NCI-H1092 (cell line): ENCODE results near the gene GRK3.

ENCODE experiments used
- DNase-seq: peaks from one replicate; lab custom pipeline; 2025; lab: John Stamatoyannopoulos, UW

Gene GRK3

DNA sequence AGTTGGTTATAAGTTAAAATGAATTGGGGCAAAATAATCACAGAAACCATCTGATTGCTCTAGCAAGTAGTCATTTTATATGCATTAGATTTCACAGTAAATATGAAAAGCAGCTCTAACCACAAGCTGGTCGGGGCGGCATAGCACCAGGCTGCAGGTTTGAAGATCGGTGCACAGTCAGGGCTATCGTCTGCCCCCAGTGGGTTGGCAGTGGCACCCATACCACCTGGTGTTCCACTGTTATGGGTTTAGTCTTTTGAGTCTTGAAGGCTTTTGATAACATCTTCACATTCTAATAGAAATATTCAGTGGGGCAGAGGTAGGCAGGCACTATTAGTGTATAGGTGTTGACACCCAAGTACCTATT lies 62.1 kb downstream of the GRK3 start:
- DNase-seq = no peak

DNA sequence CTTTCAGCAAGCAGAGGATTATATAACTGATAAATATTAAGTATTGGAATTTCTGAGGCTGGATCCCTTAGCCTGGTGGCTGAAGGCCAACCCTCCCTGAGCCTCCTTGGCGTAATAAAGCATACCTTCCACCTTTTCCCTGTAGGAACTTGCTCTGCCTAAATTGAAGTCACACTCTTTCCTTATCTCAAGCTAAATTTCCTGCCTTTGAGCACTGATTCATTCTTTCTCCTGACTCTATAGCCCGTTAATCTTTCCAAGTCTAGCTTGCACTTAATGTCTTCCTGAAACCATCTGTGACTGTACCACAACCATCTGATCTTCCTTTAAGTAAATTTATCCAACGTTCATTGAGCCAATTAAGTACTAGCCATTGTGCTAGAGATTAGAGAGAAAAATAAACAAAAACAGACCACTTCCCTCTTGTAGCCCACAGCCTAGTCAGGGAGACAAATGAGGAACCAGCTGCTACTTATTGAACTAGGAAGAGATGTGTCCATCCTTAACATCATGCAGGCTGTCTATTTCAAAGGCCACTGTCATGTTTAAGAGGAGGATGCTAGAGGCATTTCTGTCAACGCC lies 62.9 kb downstream of the GRK3 start:
- no peak for DNase-seq

DNA sequence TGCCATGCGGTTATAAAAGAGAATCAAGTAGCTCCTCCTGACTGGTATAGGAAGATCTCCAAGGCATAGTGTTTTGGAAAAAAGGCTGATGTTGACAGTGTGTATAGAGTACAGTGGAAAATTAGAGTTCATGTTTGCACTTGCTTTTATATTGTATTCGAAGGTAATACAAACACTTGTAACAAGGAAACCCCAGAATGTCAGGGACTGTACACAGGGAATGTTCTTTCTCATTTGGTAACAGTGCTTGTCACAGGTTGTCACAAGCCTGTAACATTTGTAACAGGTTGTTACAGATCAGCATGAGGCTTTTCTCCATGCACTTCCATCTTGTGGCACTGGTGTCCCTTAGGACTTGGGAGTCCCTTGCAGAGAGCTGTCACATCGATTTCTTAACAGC lies 64.0 kb downstream of the GRK3 start:
- no peak for DNase-seq

GRCh38 chr22:25629613-25630012 lies 65.1 kb downstream of the GRK3 start:
- DNase-seq = no peak

DNA sequence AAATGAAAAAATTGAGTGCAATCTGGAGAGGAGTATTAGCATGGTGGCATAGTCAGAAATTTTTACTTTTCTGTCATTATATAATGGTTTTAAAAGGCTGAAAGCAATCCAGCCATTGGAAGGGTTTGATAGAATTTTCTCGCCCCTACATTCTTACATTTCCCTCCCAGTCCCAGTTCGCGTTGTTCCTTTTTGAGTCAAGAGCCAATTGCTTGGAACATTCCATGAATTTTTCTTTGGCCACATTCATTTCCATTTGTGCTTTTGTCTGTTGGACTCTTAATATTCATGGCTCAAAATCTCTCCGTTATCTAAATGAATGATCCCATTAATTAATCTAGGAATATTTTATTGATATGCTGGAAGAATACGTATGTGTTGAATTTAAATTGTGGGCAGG lies 66.0 kb downstream of the GRK3 start:
- DNase-seq = no peak

DNA sequence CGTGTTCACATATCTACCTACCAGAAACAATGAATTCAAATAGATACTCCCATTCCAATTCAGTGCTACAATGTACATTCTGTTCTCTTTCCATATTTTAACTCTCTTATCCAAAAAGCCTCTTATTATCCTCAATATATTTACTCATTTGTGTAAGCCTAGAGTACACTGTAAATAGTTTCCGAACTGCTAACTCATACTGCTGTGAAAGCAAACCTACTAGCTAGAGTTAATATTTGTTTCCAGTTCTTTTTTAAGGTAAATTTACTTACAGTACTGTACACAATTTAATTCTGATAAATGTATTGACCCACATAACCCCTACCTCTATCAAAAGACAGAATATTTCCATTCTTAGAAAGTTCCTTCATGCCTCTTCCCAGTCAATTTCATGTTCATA lies 71.8 kb downstream of the GRK3 start:
- DNase-seq = no peak

DNA sequence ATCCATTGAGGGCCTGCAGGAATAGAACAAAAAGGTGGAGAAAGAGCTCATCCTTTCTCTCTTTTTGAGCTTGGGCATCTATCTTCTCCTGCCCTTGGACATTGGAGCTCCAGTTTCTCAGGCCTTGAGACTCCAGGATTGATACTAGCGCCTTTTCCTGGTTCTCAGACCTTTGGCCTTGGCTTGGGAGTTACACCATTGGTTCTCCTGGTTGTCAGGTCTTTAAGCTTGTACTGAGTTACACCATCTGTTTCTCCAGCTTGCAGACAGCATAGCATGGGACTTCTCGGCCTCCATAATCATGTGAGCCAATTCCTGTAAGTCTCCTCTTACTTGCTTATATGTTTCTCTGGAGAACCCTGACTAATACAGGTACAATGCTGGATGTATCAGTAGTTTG lies 72.6 kb downstream of the GRK3 start:
- DNase-seq = no peak

- DNase-seq = no peak
These were observed 73.2 kb downstream of the GRK3 start for GRCh38 chr22:25637672-25638071.

- no peak for DNase-seq
These were observed 74.2 kb downstream of the GRK3 start for GRCh38 chr22:25638638-25639037.

DNA sequence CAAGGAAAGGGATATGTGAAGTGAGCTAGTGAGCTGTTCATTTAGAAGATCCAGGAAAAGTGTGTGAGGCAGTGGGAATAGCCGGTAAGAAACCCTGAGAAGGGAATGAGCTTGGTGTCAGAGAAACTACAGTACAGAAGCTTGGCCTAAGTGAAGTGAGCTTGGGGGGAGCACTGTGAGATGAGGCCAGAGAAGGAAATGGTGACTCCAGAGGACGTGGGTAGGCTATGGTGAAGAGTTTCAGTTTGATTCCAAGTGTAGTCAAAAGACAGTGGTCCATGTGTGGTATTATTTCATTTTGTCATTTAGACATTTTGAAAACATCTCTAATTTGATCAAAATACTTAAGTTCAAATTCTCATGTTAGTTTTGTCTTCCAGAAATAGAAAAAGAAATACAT lies 77.2 kb downstream of the GRK3 start:
- DNase-seq = no peak

- no peak for DNase-seq
These were observed 78.9 kb downstream of the GRK3 start for GRCh38 chr22:25643232-25644000.

- DNase-seq = no peak
These were observed 79.6 kb downstream of the GRK3 start for GRCh38 chr22:25644122-25644521.

- no peak for DNase-seq
These were observed 80.8 kb downstream of the GRK3 start for GRCh38 chr22:25645266-25645665.

GRCh38 chr22:25645964-25646363 lies 81.5 kb downstream of the GRK3 start:
- DNase-seq = no peak

DNA sequence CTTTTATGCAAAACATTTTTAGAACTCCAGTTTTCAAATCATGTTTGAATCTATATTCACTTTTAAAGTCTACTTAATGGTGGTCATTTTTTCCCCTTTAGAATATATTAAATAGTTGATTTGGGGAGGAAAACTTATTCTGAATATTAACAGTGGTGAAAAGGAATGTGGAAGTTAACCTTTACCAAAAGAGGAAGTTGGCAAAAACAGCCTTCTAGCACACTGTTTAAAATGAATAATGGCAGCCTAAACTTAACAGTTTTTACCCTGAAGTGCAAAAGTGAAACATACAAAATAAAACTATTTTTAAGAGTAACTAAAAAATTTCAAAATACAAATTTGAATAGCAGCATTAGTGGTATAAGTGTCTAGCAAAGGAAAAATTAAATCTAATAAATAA lies 86.4 kb downstream of the GRK3 start:
- DNase-seq = no peak

DNA sequence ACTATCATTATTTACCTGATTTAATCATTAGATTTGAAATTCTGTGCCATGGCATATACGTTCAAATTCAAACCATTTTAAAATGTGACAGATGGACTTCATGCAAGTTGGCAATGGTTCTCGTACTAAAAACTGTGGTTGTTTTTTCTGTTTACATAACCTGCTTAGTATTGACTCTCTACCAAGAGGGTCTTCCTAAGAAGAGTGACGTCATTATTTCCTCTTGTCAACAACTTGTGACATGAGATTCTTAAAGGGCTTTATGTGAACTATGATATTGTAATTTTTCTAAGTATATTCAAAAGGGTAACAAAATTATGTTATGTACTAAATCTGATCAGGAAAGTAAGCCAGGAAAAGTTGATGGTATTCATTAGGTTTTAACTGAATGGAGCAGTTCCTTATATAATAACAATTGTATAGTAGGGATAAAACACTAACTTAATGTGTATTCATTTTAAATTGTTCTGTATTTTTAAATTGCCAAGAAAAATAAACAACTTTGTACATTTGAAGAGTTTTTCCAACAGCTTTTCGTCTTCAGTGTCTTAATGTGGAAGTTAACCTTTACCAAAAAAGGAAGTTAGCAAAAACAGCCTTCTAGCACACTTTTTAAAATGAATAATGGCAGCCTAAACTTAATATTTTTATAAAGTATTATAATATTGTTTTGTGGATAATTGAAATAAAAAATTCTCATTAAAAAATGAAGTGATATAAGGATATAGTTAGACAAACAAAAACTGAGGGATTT lies 87.0 kb downstream of the GRK3 start:
- DNase-seq = no peak

DNA sequence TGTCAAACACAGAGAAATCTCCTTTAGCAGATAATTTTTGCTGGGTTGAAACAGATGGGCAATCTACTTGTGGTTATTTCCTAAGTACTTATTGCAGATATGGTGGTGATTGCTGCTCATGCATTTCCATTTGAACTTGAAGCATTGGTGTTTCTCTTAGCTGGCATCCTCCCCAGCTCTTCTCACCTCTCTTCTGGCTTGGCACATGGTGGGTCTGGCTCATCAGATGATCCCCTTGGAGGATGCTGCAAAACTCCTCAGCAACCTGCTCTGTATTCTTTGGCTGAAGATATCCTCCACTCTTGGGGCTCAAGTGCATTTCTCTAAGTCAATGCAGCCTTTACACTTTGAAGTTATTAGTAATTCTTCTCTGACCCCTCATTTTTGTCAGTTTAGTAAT lies 90.2 kb downstream of the GRK3 start:
- no peak for DNase-seq

GRCh38 chr22:25655371-25655935 lies 91.0 kb downstream of the GRK3 start:
- no peak for DNase-seq

GRCh38 chr22:25656724-25657123 lies 92.2 kb downstream of the GRK3 start:
- DNase-seq = no peak

DNA sequence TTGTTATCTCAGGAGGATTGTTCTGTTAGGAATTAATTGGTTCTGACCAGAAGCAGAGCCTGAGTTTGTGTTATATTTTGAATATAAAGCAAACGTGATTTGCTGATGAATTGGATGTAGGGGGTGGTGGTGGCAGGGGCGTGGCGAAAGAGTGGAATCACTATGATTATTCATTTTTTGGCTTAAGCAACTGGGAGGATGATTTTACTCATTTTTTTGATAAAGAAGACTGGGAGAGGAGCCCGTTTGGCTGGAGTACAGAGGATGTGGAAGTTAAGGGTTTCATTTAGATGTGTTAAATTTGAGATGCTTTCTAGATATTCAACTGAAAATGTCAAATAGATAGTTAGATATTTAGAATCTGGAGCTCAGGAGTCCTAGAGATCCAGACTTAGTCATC lies 94.2 kb downstream of the GRK3 start:
- DNase-seq = no peak

DNA sequence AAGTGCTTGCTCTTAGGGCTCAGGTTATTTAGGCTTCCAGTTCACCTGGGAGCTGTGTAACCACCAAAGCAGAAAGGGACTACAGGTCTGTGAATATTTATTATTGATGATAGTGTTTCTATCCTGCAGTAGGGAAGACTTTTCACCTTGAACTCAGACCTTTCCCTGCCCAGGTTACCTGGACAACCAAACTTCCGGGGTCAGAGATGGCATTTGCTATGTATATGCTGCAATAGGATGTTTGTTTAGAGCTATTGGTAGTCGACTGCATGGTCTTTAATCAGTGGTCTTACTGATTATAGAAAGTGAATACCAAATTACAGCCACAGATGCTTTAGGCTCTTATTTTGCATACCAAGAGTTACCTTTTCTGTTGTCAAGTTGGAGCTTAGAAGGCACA lies 94.9 kb downstream of the GRK3 start:
- no peak for DNase-seq

- DNase-seq = no peak
These were observed 95.9 kb downstream of the GRK3 start for GRCh38 chr22:25660336-25660735.

- DNase-seq = peak; percentile 13
These were observed 96.6 kb downstream of the GRK3 start for GRCh38 chr22:25661073-25661472.
